Ovary (tissue), 3 donors: ENCODE data around the gene MACO1.

Experiments
- POLR2A ChIP-seq: fragments of 450-650 bp; IDR thresholded peaks from one replicate; pipeline ENCODE4 v1.6.1; 2017; ENCODE audit warnings: antibody characterized with exemption, mild to moderate bottlenecking, moderate library complexity
- TF ChIP-seq, protein P1 (sequence below), 3 donors: fragments of 450-650 bp in 2 of 3; fragments of 200-600 bp in 1 of 3; IDR thresholded peaks; one replicate each; pipeline versions ENCODE4 v1.5.1 to v1.8.0; 2016 to 2022; ENCODE audit warnings: antibody characterized with exemption in 3 of 3, mild to moderate bottlenecking in 1 of 3
- donor health status: DM: no; HTN: no; CAD: no.

DNA sequence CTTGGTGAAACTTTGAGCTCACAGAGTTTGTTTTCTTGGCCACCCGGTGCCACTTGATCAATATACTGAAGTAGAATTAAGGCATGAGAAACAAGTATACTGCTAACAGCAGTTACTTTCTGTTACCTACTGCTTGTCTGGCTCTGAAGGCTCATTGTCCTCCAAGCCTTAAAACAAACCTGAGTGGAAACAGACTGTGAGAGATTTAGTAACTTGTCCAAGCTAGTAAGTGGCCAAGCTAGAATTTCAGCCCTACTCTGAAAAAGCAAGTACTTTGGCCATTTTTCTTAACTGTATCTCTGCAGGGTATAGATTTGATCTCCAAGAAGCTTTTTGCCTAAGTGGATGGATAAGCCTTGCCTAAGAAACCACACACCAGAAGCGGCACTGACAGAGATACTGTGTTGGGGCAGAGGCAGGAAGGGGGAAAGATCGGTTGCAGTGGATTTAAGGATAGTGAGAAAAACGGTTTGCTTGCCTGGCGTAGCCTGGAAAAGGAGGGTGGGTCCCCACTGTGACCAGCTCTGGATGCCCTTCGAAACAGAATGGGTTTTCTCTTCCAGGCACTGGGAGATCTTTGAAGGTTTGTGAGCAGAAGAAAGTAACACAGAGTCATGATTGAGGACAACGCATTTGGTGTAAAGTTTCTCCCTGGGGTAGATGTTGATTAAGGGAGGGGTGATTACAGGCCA lies 2.1 kb upstream of the MACO1 start:
- TF ChIP-seq POLR2A = no peak
- TF ChIP-seq, protein P1, sequence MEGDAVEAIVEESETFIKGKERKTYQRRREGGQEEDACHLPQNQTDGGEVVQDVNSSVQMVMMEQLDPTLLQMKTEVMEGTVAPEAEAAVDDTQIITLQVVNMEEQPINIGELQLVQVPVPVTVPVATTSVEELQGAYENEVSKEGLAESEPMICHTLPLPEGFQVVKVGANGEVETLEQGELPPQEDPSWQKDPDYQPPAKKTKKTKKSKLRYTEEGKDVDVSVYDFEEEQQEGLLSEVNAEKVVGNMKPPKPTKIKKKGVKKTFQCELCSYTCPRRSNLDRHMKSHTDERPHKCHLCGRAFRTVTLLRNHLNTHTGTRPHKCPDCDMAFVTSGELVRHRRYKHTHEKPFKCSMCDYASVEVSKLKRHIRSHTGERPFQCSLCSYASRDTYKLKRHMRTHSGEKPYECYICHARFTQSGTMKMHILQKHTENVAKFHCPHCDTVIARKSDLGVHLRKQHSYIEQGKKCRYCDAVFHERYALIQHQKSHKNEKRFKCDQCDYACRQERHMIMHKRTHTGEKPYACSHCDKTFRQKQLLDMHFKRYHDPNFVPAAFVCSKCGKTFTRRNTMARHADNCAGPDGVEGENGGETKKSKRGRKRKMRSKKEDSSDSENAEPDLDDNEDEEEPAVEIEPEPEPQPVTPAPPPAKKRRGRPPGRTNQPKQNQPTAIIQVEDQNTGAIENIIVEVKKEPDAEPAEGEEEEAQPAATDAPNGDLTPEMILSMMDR (IDR thresholded peaks at IDR 0.05) = no peak
